Measurements from ENCODE around the gene SLC23A1. TPM values are rescaled to one million over a fixed set of nuclear protein-coding genes. Genes with fewer than 3 reads are reported as not detected.

SLC23A1 gene
- total and polyA plus RNA-seq, 2 experiments from 2014 or later, result 0.06 TPM; not detected in 1

DNA sequence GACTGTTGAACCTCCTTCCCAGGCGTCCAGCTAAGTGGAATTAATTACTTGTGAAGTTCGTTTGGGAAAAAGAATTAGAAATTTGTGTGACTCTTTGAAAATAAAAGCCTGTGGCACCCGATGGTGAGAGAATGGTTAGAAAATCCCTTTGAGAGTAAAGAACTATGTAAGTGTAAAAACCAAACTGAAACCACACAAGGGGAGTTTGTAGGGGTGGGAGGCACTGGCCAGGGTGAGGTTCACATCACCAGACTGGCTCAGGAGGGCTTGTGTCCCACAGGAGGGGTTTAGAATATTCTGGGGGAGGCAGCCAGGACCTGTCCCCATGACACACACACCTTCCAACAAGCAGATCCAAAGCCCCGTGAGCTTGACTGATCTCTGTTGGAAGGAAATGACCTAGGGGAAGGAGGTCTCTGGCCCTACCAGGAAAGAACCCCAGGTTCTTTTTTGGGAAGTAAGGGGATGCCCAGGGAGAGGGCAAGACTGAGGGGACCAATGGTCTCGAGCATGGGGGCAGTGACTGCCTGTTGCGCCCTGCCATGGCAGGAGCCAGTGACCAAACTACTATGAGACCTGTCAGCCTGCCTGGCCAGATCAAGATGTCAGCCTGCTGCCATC, 16.5 kb upstream of the SLC23A1 start:
- Histone ChIP-seq H3K27me3 (no peaks in the 10 kb centered on the region), H3K4me3 (no peak overlapping the region), H3K4me1 (ENCODE audit: low read depth) (peaks cover 4% of the 10 kb centered on the region), H3K36me3 (peaks cover 4% of the 10 kb centered on the region), H3K27ac (no peak overlapping the region), H3K9me3 (ENCODE audit: low read depth) (no peaks in the 10 kb centered on the region)
- TF ChIP-seq CTCF (IDR thresholded peaks at IDR 0.05; ENCODE audit: low read depth, low read length), result no peak
- DNase-seq (ENCODE audit: low read depth in 1 of 2, low spot score in 1 of 2), result no peak

DNA sequence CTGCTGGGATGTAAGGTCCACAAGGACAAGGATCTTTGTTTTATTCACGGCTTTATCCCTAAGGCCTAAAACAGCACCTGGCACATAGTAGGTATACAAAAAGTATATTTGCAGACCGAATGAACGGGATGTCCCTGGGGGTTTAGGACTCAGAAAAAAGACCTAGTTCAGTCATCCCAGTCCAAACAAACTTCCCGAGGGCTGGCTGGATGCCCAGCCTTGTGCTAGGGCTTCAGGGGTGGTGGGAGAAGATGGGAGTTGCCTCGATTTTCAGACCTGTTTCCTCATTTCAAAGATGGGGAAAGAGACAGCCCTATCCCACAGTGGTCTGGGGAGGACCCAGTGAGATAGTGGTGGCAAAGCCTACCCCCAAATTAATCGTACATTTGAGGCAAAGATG, 14.8 kb upstream of the SLC23A1 start:
- peaks cover 11% of the 10 kb centered on the region for H3K27me3 ChIP-seq

GRCh38 chr5:139396691-139397090, 13.6 kb upstream of the SLC23A1 start:
- Histone ChIP-seq H3K27ac (peak overlapping the region; percentile 30), H3K27me3 (peaks cover 11% of the 10 kb centered on the region), H3K4me1 (ENCODE audit: low read depth) (no peaks in the 10 kb centered on the region), H3K36me3 (peaks cover 4% of the 10 kb centered on the region), H3K4me3 (no peak overlapping the region), H3K9me3 (ENCODE audit: low read depth) (no peaks in the 10 kb centered on the region)
- no peak for DNase-seq (ENCODE audit: low read depth in 1 of 2, low spot score in 1 of 2)
- TF ChIP-seq CTCF (IDR thresholded peaks at IDR 0.05; ENCODE audit: low read depth, low read length), result no peak

More for the DNA sequence above, 14.8 kb upstream of the SLC23A1 start:
- Histone ChIP-seq H3K4me1 (ENCODE audit: low read depth) (no peaks in the 10 kb centered on the region), H3K27ac (no peak overlapping the region), H3K9me3 (ENCODE audit: low read depth) (no peaks in the 10 kb centered on the region), H3K4me3 (no peak overlapping the region), H3K36me3 (peaks cover 4% of the 10 kb centered on the region)
- TF ChIP-seq CTCF (IDR thresholded peaks at IDR 0.05; ENCODE audit: low read depth, low read length), result no peak
- DNase-seq (ENCODE audit: low read depth in 1 of 2, low spot score in 1 of 2), result peak in 1 of 2 donors; percentile 32

- Histone ChIP-seq H3K9me3 (ENCODE audit: low read depth) (no peaks in the 10 kb centered on the region), H3K36me3 (no peaks in the 10 kb centered on the region), H3K27me3 (peaks cover 11% of the 10 kb centered on the region), H3K4me3 (no peak overlapping the region), H3K27ac (peak overlapping the region; percentile 30), H3K4me1 (ENCODE audit: low read depth) (no peaks in the 10 kb centered on the region)
- no peak for TF ChIP-seq CTCF (IDR thresholded peaks at IDR 0.05; ENCODE audit: low read depth, low read length)
- no peak for DNase-seq (ENCODE audit: low read depth in 1 of 2, low spot score in 1 of 2)
Observed at GRCh38 chr5:139395844-139396640, 12.9 kb upstream of the SLC23A1 start.

GRCh38 chr5:139394654-139395566, 11.8 kb upstream of the SLC23A1 start, which contains the start of gene PROB1:
TSS of gene PROB1 (minus strand) at chr5:139395104. CDS start at chr5:139395081, 23 bp downstream.
- DNase-seq (ENCODE audit: low read depth in 1 of 2, low spot score in 1 of 2), result peak in 1 of 2 donors; percentile 47
- peak within 1 kb of the TSS; percentile 35 for H3K27ac ChIP-seq
- TF ChIP-seq CTCF (IDR thresholded peaks at IDR 0.05; ENCODE audit: low read depth, low read length), result no peak
- H3K4me1 ChIP-seq (ENCODE audit: low read depth), result no peaks in the 10 kb centered on the region
- H3K36me3 ChIP-seq, result no peaks in the 10 kb centered on the region
- no peaks in the 10 kb centered on the region for H3K9me3 ChIP-seq (ENCODE audit: low read depth)
- peaks cover 11% of the 10 kb centered on the region for H3K27me3 ChIP-seq
- H3K4me3 ChIP-seq, result peak within 1 kb of the TSS; percentile 32

All from cardiac muscle cell (in vitro differentiated cells and primary cell).